Kidney (tissue), 22 donors: ENCODE results near the gene ZNF281. TPM values are rescaled to one million over a fixed set of nuclear protein-coding genes. Genes with fewer than 3 reads are reported as not detected.

Experiments used
- DNase-seq, 5 donors: peaks; one replicate each; pipeline ENCODE4 v3.0.0-alpha.2; 2013 to 2020
- FAIRE-seq: peaks from 2 replicates; lab custom pipeline; 2012; peaks lifted over from hg19 to GRCh38; lab: Jason Lieb, UNC
- H3K27ac ChIP-seq, 2 donors: one replicate each; pipeline ENCODE4 v1.7.0; 2013; ENCODE audit warnings: low read depth in 2 of 2, low read length in 2 of 2, inconsistent platforms in 1 of 2
- H3K27me3 ChIP-seq: one replicate; pipeline ENCODE4 v1.7.1; 2013; ENCODE audit warnings: low read length, inconsistent platforms; ENCODE audit not compliant: control insufficient read depth, insufficient read depth
- H3K36me3 ChIP-seq, 3 donors: one replicate each; pipeline versions ENCODE4 v1.7.0 to v1.7.1; 2013; ENCODE audit warnings: low read length in 3 of 3, control low read depth in 1 of 3, inconsistent platforms in 1 of 3; ENCODE audit not compliant: insufficient read depth in 3 of 3, control insufficient read depth in 2 of 3
- H3K4me1 ChIP-seq, 3 donors: one replicate each; pipeline versions ENCODE4 v1.7.0 to v1.7.1; 2013; ENCODE audit warnings: low read length in 3 of 3, inconsistent platforms in 1 of 3, low read depth in 1 of 3; ENCODE audit not compliant: control insufficient read depth in 2 of 3, insufficient read depth in 2 of 3
- H3K4me3 ChIP-seq, 3 donors: one replicate each; pipeline versions ENCODE4 v1.7.0 to v1.8.1; 2013; ENCODE audit warnings: low read length in 3 of 3, control low read depth in 1 of 3, inconsistent platforms in 1 of 3
- H3K9ac ChIP-seq, 3 donors: one replicate each; pipeline versions ENCODE4 v1.7.0 to v1.7.1; 2013; ENCODE audit warnings: low read length in 3 of 3, control low read depth in 1 of 3, inconsistent platforms in 1 of 3
- H3K9me3 ChIP-seq, 3 donors: one replicate each; pipeline versions ENCODE4 v1.7.0 to v1.7.1; 2013; ENCODE audit warnings: low read length in 3 of 3, control low read depth in 1 of 3, inconsistent platforms in 1 of 3; ENCODE audit not compliant: control insufficient read depth in 2 of 3, insufficient read depth in 1 of 3
- intact Hi-C: fragments of 100-400 bp; cut with DNase I; formaldehyde crosslinking; loops from one replicate; pipeline ENCODE4 v1.11.1; 2022
- long read RNA-seq, 10 donors: library from polyadenylated mRNA in 1 of 10; unstranded in 1 of 10; transcript quantifications; one replicate each; pipeline ENCODE4 v2.0.0 and lab custom pipeline, GENCODE V29; 2021 to 2026
- polyA plus RNA-seq: library from polyadenylated mRNA; stranded (reverse); fragments of 350-450 nt; fragmentation: Illumina TruSeq; extraction: RNeasy Lipid Tissue Mini Kit (QIAGEN cat#74804); gene quantifications from one replicate; pipeline ENCODE4 v1.2.3, GENCODE V29; 2014; ENCODE audit warnings: low read depth, low replicate concordance; ENCODE audit not compliant: insufficient read depth
- total RNA-seq: library from RNA; stranded (reverse); fragmentation: NEBNext Ultra II Directional; extraction: Animal tissue kit (Norgen Biotek cat#: 25700); gene quantifications from one replicate; pipeline ENCODE4 v1.2.1, GENCODE V29; 2021
- TF ChIP-seq, protein P1 (sequence below): IDR thresholded peaks from 3 replicates; pipeline ENCODE4 v1.5.1; 2012; ENCODE audit warnings: mild to moderate bottlenecking, moderate library complexity, borderline replicate concordance; ENCODE audit not compliant: insufficient read depth; ENCODE audit errors: extremely low read depth
- donor health status: control.
- donor health status: control.
- donor health status: control.
- donor health status: control.
- donor health status: control.
- donor health status: DM: yes; HTN: yes; CAD: no.
- donor health status: Normal renal cell carcinoma (clear cell type).

Gene ZNF281
- total RNA-seq, result 13.1 TPM
- 4.0 TPM for polyA plus RNA-seq
- long read RNA-seq, donor 1, full-length matches to known transcripts, result 7 of 7 reads
- long read RNA-seq, donor 1, partial matches to known transcripts, result 0 of 7 reads
- long read RNA-seq, donor 1, other reads (novel, unspliced or antisense), result 0 of 7 reads
- long read RNA-seq, donor 2, full-length matches to known transcripts, result 3 of 3 reads
- long read RNA-seq, donor 2, partial matches to known transcripts, result 0 of 3 reads
- long read RNA-seq, donor 2, other reads (novel, unspliced or antisense), result 0 of 3 reads
- long read RNA-seq, donor 3, full-length matches to known transcripts, result 6 of 6 reads
- long read RNA-seq, donor 3, partial matches to known transcripts, result 0 of 6 reads
- long read RNA-seq, donor 3, other reads (novel, unspliced or antisense), result 0 of 6 reads
- long read RNA-seq, donor 4, full-length matches to known transcripts, result 5 of 5 reads
- long read RNA-seq, donor 4, partial matches to known transcripts, result 0 of 5 reads
- long read RNA-seq, donor 4, other reads (novel, unspliced or antisense), result 0 of 5 reads
- long read RNA-seq, donor 5, result 0 reads
- long read RNA-seq, donor 6, full-length matches to known transcripts, result 3 of 3 reads
- long read RNA-seq, donor 6, partial matches to known transcripts, result 0 of 3 reads
- long read RNA-seq, donor 6, other reads (novel, unspliced or antisense), result 0 of 3 reads
- long read RNA-seq, donor 7, full-length matches to known transcripts, result 7 of 17 reads
- long read RNA-seq, donor 7, partial matches to known transcripts, result 0 of 17 reads
- long read RNA-seq, donor 7, other reads (novel, unspliced or antisense), result 10 of 17 reads
- long read RNA-seq, donor 8, full-length matches to known transcripts, result 3 of 3 reads
- long read RNA-seq, donor 8, partial matches to known transcripts, result 0 of 3 reads
- long read RNA-seq, donor 8, other reads (novel, unspliced or antisense), result 0 of 3 reads
- long read RNA-seq, donor 9, full-length matches to known transcripts, result 4 of 4 reads
- long read RNA-seq, donor 9, partial matches to known transcripts, result 0 of 4 reads
- long read RNA-seq, donor 9, other reads (novel, unspliced or antisense), result 0 of 4 reads
- long read RNA-seq, donor 10, full-length matches to known transcripts, result 4 of 4 reads
- long read RNA-seq, donor 10, partial matches to known transcripts, result 0 of 4 reads
- long read RNA-seq, donor 10, other reads (novel, unspliced or antisense), result 0 of 4 reads

DNA sequence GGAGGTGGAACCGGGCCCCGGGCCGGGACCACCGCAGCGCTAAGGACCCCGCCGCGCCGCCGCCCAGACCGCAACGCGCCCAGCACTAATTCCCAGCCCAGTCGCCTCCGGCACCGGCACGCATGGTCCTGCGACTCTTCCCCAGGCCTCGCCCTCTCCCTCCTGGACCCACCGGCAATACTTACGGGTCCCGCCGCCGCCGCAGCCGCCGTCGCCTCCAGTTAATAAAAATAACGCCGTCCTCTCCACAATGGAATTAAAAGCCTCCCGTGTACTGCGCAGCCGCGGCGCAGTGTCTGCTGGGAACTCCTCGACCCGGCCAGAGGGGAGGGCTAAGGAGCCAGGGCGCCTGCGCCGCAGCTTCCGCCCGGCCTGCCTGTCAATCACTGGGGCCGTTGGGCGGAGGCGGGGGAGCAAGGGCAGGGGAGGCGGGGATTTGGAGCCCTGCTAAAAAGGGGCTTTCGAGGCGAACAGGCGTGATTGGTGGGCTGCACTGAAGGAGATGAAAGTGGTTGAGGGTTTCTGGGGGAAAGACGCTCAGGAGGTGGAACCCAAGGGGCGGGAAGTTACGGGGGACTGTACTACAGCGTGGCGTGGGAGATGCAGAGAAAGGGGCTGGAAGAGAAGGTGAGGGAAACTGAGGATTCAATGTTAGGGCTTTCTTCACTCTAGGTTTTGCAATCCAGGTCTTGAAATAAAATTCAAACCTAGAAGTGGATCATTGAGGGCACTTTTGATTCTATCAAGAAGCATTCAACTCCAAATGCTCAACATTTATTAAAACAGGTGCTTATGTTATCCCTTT, at the start of gene ZNF281:
ZNF281 (minus strand) TSS at position 276 of the 805 bp plus-strand sequence. CDS start 331 bp downstream, outside the sequence.
- DNase-seq (peak; percentile 97 to 98 (median 97)), FAIRE-seq (no peak)
- TF ChIP-seq, protein P1, sequence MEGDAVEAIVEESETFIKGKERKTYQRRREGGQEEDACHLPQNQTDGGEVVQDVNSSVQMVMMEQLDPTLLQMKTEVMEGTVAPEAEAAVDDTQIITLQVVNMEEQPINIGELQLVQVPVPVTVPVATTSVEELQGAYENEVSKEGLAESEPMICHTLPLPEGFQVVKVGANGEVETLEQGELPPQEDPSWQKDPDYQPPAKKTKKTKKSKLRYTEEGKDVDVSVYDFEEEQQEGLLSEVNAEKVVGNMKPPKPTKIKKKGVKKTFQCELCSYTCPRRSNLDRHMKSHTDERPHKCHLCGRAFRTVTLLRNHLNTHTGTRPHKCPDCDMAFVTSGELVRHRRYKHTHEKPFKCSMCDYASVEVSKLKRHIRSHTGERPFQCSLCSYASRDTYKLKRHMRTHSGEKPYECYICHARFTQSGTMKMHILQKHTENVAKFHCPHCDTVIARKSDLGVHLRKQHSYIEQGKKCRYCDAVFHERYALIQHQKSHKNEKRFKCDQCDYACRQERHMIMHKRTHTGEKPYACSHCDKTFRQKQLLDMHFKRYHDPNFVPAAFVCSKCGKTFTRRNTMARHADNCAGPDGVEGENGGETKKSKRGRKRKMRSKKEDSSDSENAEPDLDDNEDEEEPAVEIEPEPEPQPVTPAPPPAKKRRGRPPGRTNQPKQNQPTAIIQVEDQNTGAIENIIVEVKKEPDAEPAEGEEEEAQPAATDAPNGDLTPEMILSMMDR, result no peak
- intact Hi-C loops, result no loop called here
- no peaks in the 10 kb centered on the region for H3K9me3 ChIP-seq
- peak within 1 kb of the TSS; percentile 52 to 87 for H3K27ac ChIP-seq
- peaks cover 0 to 24% (median 22%) of the 10 kb centered on the region in 3 donors for H3K4me1 ChIP-seq
- no peaks in the 10 kb centered on the region for H3K36me3 ChIP-seq
- peaks cover 2% of the 10 kb centered on the region for H3K27me3 ChIP-seq
- peak within 1 kb of the TSS; percentile 68 to 86 (median 78) for H3K9ac ChIP-seq
- H3K4me3 ChIP-seq, result peak within 1 kb of the TSS; percentile 88 to 98 (median 90)

GRCh38 chr1:200458780-200459179, 48.9 kb upstream of the ZNF281 start:
- Histone ChIP-seq H3K4me1 (no peaks in the 10 kb centered on the region), H3K9me3 (no peaks in the 10 kb centered on the region), H3K27me3 (no peaks in the 10 kb centered on the region), H3K9ac (no peak overlapping the region), H3K27ac (no peak overlapping the region), H3K36me3 (no peaks in the 10 kb centered on the region), H3K4me3 (no peak overlapping the region)
- TF ChIP-seq, protein P1, result no peak
- intact Hi-C loops, result no loop called here
- FAIRE-seq (no peak), DNase-seq (no peak)

GRCh38 chr1:200457810-200458209, 48.0 kb upstream of the ZNF281 start:
- Histone ChIP-seq H3K27me3 (no peaks in the 10 kb centered on the region), H3K4me3 (no peak overlapping the region), H3K9me3 (no peaks in the 10 kb centered on the region), H3K36me3 (no peaks in the 10 kb centered on the region), H3K4me1 (no peaks in the 10 kb centered on the region), H3K9ac (no peak overlapping the region), H3K27ac (no peak overlapping the region)
- FAIRE-seq, result no peak
- no peak for DNase-seq
- TF ChIP-seq, protein P1, result no peak
- intact Hi-C loops, result no loop called here
